ENCODE results near the gene MPZL3.

DNA sequence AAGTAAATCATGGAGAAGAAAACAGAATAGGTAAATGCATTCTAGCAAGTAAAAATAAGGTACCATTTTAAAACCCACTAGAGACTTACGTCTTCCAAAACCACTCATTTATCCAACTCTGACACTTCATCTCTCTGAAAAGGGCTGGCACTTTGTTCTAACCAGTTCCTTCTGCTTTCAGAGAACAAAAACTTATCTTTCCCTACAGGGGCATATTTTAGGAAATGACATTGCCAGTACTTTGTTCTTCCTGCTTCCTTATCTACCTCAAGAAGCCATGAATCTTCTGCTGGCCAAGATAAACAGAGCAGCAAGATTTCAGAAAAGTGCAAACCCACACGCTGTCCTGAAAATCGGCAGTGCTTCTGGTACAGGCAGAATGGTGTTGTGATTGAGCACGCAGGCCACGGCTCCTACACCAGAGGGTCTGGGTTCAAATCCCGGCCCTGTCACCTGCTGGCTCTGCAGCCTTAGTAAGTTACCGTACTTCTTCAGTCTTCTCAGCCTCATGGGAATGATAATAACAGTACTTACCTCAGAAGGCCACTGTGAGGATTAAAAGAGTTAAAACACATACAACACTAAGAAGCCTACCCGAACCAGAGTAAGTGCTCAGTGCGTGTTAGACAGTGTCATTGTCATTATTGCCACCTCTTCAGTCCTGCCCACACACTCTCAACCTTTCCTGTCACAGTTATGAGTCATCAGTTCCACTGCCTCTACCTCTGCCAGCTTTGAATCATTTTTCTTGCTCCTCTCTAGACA lies 11.0 kb downstream of the MPZL3 start:
- TF ChIP-seq YY1 (IDR thresholded peaks at IDR 0.05; ENCODE audit: insufficient read depth, insufficient read length), result no peak
- TF ChIP-seq SUZ12 (IDR thresholded peaks at IDR 0.05; ENCODE audit: extremely low read depth, insufficient read depth, insufficient read length), result no peak
- no peak for TF ChIP-seq ZNF274 (IDR thresholded peaks at IDR 0.05; ENCODE audit: low read depth, low read length)

All from NT2/D1 (cell line).